ENCODE data around the gene FHL2. TPM values are rescaled to one million over a fixed set of nuclear protein-coding genes. Genes with fewer than 3 reads are reported as not detected.
A peak's percentile ranks its signal among the peaks of the same experiment; 100 is the strongest.

FHL2 gene
- total RNA-seq, 4 donors from 2014 or later, result 23.3 to 88.3 (median 33.6) TPM

GRCh38 chr2:105391763-105392662 lies 6.8 kb downstream of the FHL2 start:
- DNase-seq (ENCODE audit: low spot score), result no peak

GRCh38 chr2:105391058-105391627 lies 7.7 kb downstream of the FHL2 start:
- ATAC-seq (ENCODE audit: low FRiP score) (no peak), DNase-seq (ENCODE audit: low spot score) (no peak)
- TF ChIP-seq CTCF (IDR thresholded peaks at IDR 0.05), result no peak

More at GRCh38 chr2:105391763-105392662, 6.8 kb downstream of the FHL2 start:
- no peak for TF ChIP-seq CTCF (IDR thresholded peaks at IDR 0.05)
- no peak for ATAC-seq (ENCODE audit: low FRiP score)

GRCh38 chr2:105390454-105390853 lies 8.4 kb downstream of the FHL2 start:
- no peak for DNase-seq (ENCODE audit: low spot score)
- no peak for TF ChIP-seq CTCF (IDR thresholded peaks at IDR 0.05)
- ATAC-seq (ENCODE audit: low FRiP score), result no peak

GRCh38 chr2:105388971-105389381 lies 9.9 kb downstream of the FHL2 start:
- no peak for TF ChIP-seq CTCF (IDR thresholded peaks at IDR 0.05)
- peak; percentile 52 for ATAC-seq (ENCODE audit: low FRiP score)
- DNase-seq (ENCODE audit: low spot score), result no peak

- TF ChIP-seq CTCF (IDR thresholded peaks at IDR 0.05), result no peak
- ATAC-seq (ENCODE audit: low FRiP score), result no peak
These were observed 11.6 kb downstream of the FHL2 start for GRCh38 chr2:105387225-105387624.

GRCh38 chr2:105385731-105386540 lies 12.9 kb downstream of the FHL2 start:
- DNase-seq (ENCODE audit: low spot score), result no peak
- ATAC-seq (ENCODE audit: low FRiP score), result no peak
- TF ChIP-seq CTCF (IDR thresholded peaks at IDR 0.05), result no peak

More at GRCh38 chr2:105387225-105387624, 11.6 kb downstream of the FHL2 start:
- no peak for DNase-seq (ENCODE audit: low spot score)

Measured in omental fat pad (tissue), 4 donors.